ENCODE results near the gene VGF.

The VGF gene

GRCh38 chr7:101172005-101172853 is 6.9 kb upstream of the VGF start:
- Histone ChIP-seq H4K20me1 (ENCODE audit: insufficient read depth, low read length) (no peaks in the 10 kb centered on the region), H3K9me3 (ENCODE audit: insufficient read depth, low read length) (no peaks in the 10 kb centered on the region), H3K79me2 (ENCODE audit: low read length) (no peaks in the 10 kb centered on the region), H3K4me2 (ENCODE audit: low read length) (no peak overlapping the region), H2AFZ (ENCODE audit: low read depth, low read length) (no peak overlapping the region), H3K27me3 (ENCODE audit: low read depth, low read length) (peaks cover 37% of the 10 kb centered on the region), H3K9ac (ENCODE audit: low read length) (no peak overlapping the region), H3K4me1 (ENCODE audit: low read length) (peaks cover 18% of the 10 kb centered on the region), H3K27ac (ENCODE audit: low read length) (no peak overlapping the region), H3K4me3 (ENCODE audit: low read length) (no peak overlapping the region), H3K36me3 (replicated peaks; ENCODE audit: low read depth, low read length) (no peaks in the 10 kb centered on the region)
- TF ChIP-seq CTCF (IDR thresholded peaks at IDR 0.05; ENCODE audit: low read depth, low read length) (no peak), EZH2phosphoT487 (IDR thresholded peaks at IDR 0.05; ENCODE audit: low read depth) (no peak)

GRCh38 chr7:101171442-101171837 is 6.1 kb upstream of the VGF start:
- TF ChIP-seq EZH2phosphoT487 (IDR thresholded peaks at IDR 0.05; ENCODE audit: low read depth), result no peak
- TF ChIP-seq CTCF (IDR thresholded peaks at IDR 0.05; ENCODE audit: low read depth, low read length), result no peak
- Histone ChIP-seq H4K20me1 (ENCODE audit: insufficient read depth, low read length) (no peaks in the 10 kb centered on the region), H3K27ac (ENCODE audit: low read length) (no peak overlapping the region), H3K27me3 (ENCODE audit: low read depth, low read length) (peaks cover 42% of the 10 kb centered on the region), H2AFZ (ENCODE audit: low read depth, low read length) (no peak overlapping the region), H3K4me1 (ENCODE audit: low read length) (peaks cover 21% of the 10 kb centered on the region), H3K79me2 (ENCODE audit: low read length) (no peaks in the 10 kb centered on the region), H3K9ac (ENCODE audit: low read length) (no peak overlapping the region), H3K36me3 (replicated peaks; ENCODE audit: low read depth, low read length) (no peaks in the 10 kb centered on the region), H3K9me3 (ENCODE audit: insufficient read depth, low read length) (no peaks in the 10 kb centered on the region), H3K4me3 (ENCODE audit: low read length) (no peak overlapping the region), H3K4me2 (ENCODE audit: low read length) (no peak overlapping the region)

GRCh38 chr7:101170617-101171441 is 5.5 kb upstream of the VGF start:
- no peaks in the 10 kb centered on the region for H3K36me3 ChIP-seq (replicated peaks; ENCODE audit: low read depth, low read length)
- no peak overlapping the region for H3K9ac ChIP-seq (ENCODE audit: low read length)
- H3K27ac ChIP-seq (ENCODE audit: low read length), result no peak overlapping the region
- no peaks in the 10 kb centered on the region for H3K9me3 ChIP-seq (ENCODE audit: insufficient read depth, low read length)
- H4K20me1 ChIP-seq (ENCODE audit: insufficient read depth, low read length), result no peaks in the 10 kb centered on the region
- H3K79me2 ChIP-seq (ENCODE audit: low read length), result no peaks in the 10 kb centered on the region
- H3K4me2 ChIP-seq (ENCODE audit: low read length), result no peak overlapping the region
- H3K27me3 ChIP-seq (ENCODE audit: low read depth, low read length), result peaks cover 42% of the 10 kb centered on the region
- H3K4me3 ChIP-seq (ENCODE audit: low read length), result no peak overlapping the region
- H2AFZ ChIP-seq (ENCODE audit: low read depth, low read length), result no peak overlapping the region
- H3K4me1 ChIP-seq (ENCODE audit: low read length), result peaks cover 21% of the 10 kb centered on the region
- TF ChIP-seq CTCF (IDR thresholded peaks at IDR 0.05; ENCODE audit: low read depth, low read length) (no peak), EZH2phosphoT487 (IDR thresholded peaks at IDR 0.05; ENCODE audit: low read depth) (no peak)
